Lung (tissue), 12 donors: ENCODE data around the gene SEC31B. TPM values are rescaled to one million over a fixed set of nuclear protein-coding genes. Genes with fewer than 3 reads are reported as not detected.

Experiments used
- ATAC-seq: fragments of 200-7000 bp; cut with Tn5 transposase; one replicate; pipeline ENCODE4 v1.9.1; 2020; ENCODE audit warnings: moderate number of reproducible peaks; ENCODE audit not compliant: insufficient read depth, low FRiP score
- DNase-seq, 3 donors: peaks; one replicate each; pipeline ENCODE4 v3.0.0-alpha.2; 2013 to 2017
- H3K27ac ChIP-seq, 2 donors: one replicate each; pipeline ENCODE4 v1.5.1; 2013; ENCODE audit warnings: mild to moderate bottlenecking in 2 of 2, moderate library complexity in 2 of 2, control low read depth in 1 of 2, inconsistent platforms in 1 of 2, low read depth in 1 of 2, low read length in 1 of 2
- H3K27me3 ChIP-seq, 3 donors: one replicate each; pipeline ENCODE4 v1.5.1; 2013; ENCODE audit warnings: low read length in 2 of 3; ENCODE audit not compliant: control insufficient read depth in 3 of 3, insufficient read depth in 3 of 3
- H3K36me3 ChIP-seq, 4 donors: one replicate each; pipeline ENCODE4 v1.5.1; 2013; ENCODE audit warnings: low read length in 4 of 4, mild to moderate bottlenecking in 1 of 4, moderate library complexity in 1 of 4; ENCODE audit not compliant: control insufficient read depth in 4 of 4, insufficient read depth in 4 of 4
- H3K4me1 ChIP-seq, 5 donors: one replicate each; pipeline ENCODE4 v1.5.1; 2013; ENCODE audit warnings: low read length in 5 of 5, mild to moderate bottlenecking in 2 of 5, moderate library complexity in 1 of 5; ENCODE audit not compliant: control insufficient read depth in 5 of 5, insufficient read depth in 5 of 5
- H3K4me3 ChIP-seq: one replicate; pipeline ENCODE4 v1.5.1; 2013; ENCODE audit warnings: mild to moderate bottlenecking, control low read depth, moderate library complexity
- H3K9ac ChIP-seq, 2 donors: one replicate each; pipeline ENCODE4 v1.5.1; 2013; ENCODE audit warnings: low read length in 2 of 2, control low read depth in 1 of 2; ENCODE audit not compliant: insufficient read depth in 1 of 2
- H3K9me3 ChIP-seq, 4 donors: one replicate each; pipeline ENCODE4 v1.5.1; 2013; ENCODE audit warnings: low read length in 3 of 4, mild to moderate bottlenecking in 1 of 4, moderate library complexity in 1 of 4; ENCODE audit not compliant: control insufficient read depth in 4 of 4, insufficient read depth in 3 of 4
- CTCF ChIP-seq: IDR thresholded peaks from 2 replicates; pipeline ENCODE4 v1.5.1; 2012; ENCODE audit warnings: mild to moderate bottlenecking; ENCODE audit errors: control extremely low read depth, extremely low read depth
- WGBS, 2 donors: extraction: QIAGEN DNeasy Blood & Tissue Kit; methylation state at CpG; one replicate each; pipeline ENCODE4 v1.1.7; 2013; 5-methylcytosine and 5-hydroxymethylcytosine counted together
- polyA plus RNA-seq, 2 donors: library from polyadenylated mRNA; stranded (reverse); fragments of 200-250 nt; gene quantifications; one replicate each; pipeline ENCODE4 v1.2.1, GENCODE V29; 2013
- total RNA-seq, 2 donors: library from RNA; depleted of rRNA in 1 of 2; stranded (reverse); fragments of >200 nt in 1 of 2; gene quantifications; one replicate each; pipeline ENCODE4 v1.2.1, GENCODE V29; 2014 to 2021
- donor health status: control.
- donor health status: control.
- donor health status: Bipolar disorder and iron deficiency.
- donor health status: healthy.
- donor health status: DM: yes; HTN: yes; CAD: no.

Gene SEC31B
- total and polyA plus RNA-seq, 4 donors: 4.8 to 10.5 (median 9.4) TPM

DNA sequence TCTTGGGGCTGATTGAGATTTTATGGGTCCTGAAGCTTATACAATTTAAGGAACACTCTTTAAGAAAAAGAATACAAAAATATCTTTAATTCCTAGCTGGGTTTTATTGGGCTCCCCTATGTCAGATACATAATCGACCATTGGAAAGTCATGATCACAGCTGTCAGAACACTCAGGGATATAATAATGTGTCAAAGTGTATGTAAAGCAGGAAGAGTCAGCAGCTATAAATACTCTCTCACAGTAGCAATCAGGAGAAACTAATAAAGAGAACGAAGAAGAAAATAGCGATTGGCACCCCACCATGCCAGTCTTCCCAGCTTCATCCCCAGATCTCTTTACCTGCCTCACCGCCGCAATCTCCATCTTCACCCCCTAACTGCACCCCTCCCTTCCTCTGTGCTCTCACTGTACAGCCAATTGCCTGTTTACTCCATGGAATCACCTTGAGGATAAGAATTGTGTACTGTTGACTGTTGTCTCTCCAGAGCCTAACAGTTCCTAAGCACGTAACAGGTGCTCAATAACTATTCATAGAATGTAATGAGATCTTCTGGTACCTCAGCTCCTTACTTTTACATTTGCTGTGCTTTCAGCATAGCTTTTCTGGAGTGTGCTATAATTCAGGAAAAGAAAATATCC, 80.9 kb downstream of the SEC31B start:
- Histone ChIP-seq H3K27me3 (no peaks in the 10 kb centered on the region), H3K4me3 (no peak overlapping the region), H3K9me3 (no peaks in the 10 kb centered on the region), H3K36me3 (no peaks in the 10 kb centered on the region), H3K9ac (no peak overlapping the region), H3K4me1 (no peaks in the 10 kb centered on the region), H3K27ac (no peak overlapping the region)
- no peak for TF ChIP-seq CTCF
- WGBS, 2 donors: 93 to 94% methylated on average over 6 of the region's 6 CpGs
- no peak for ATAC-seq
- no peak for DNase-seq

Other genes starting within 250 kb of the SEC31B start
- gene BLOC1S2, start 233.2 kb downstream of the SEC31B start, total RNA-seq: 10 to 100 TPM; 18.0 to 44.4 TPM
- gene BLOC1S2, start 233.2 kb downstream of the SEC31B start, polyA plus RNA-seq: 10 to 100 TPM; 49.7 to 54.2 TPM
- 1 to 10 TPM in 1 of 2 donors, under 1 TPM in 1; 0.46 to 1.1 TPM for gene PKD2L1, start 189.6 kb downstream of the SEC31B start, total RNA-seq
- gene PKD2L1, start 189.6 kb downstream of the SEC31B start, polyA plus RNA-seq: 1 to 10 TPM in 1 of 2 donors, under 1 TPM in 1; 0.88 to 1.5 TPM
- 100 to 1,000 TPM; 334 to 383 TPM for gene SCD, start 172.6 kb downstream of the SEC31B start, total RNA-seq
- 100 to 1,000 TPM; 136 to 144 TPM for gene SCD, start 172.6 kb downstream of the SEC31B start, polyA plus RNA-seq
- under 1 TPM in 1 of 2 donors, not detected in 1; 0.15 TPM for gene WNT8B, start 56.9 kb downstream of the SEC31B start, total RNA-seq
- gene WNT8B, start 56.9 kb downstream of the SEC31B start, polyA plus RNA-seq: under 1 TPM; 0.02 to 0.04 TPM
- 100 to 1,000 TPM; 122 to 145 TPM for gene NDUFB8, start 10.0 kb upstream of the SEC31B start, total RNA-seq
- gene NDUFB8, start 10.0 kb upstream of the SEC31B start, polyA plus RNA-seq: 100 to 1,000 TPM; 290 to 369 TPM
- 10 to 100 TPM; 18.1 to 32.3 TPM for gene HIF1AN, start 16.1 kb upstream of the SEC31B start, total RNA-seq
- gene HIF1AN, start 16.1 kb upstream of the SEC31B start, polyA plus RNA-seq: 1 to 10 TPM; 6.9 to 9.2 TPM
- gene PAX2, start 225.7 kb upstream of the SEC31B start, total RNA-seq: not detected
- not detected for gene PAX2, start 225.7 kb upstream of the SEC31B start, polyA plus RNA-seq